ENCODE results near the gene LARP1.

LARP1 gene

DNA sequence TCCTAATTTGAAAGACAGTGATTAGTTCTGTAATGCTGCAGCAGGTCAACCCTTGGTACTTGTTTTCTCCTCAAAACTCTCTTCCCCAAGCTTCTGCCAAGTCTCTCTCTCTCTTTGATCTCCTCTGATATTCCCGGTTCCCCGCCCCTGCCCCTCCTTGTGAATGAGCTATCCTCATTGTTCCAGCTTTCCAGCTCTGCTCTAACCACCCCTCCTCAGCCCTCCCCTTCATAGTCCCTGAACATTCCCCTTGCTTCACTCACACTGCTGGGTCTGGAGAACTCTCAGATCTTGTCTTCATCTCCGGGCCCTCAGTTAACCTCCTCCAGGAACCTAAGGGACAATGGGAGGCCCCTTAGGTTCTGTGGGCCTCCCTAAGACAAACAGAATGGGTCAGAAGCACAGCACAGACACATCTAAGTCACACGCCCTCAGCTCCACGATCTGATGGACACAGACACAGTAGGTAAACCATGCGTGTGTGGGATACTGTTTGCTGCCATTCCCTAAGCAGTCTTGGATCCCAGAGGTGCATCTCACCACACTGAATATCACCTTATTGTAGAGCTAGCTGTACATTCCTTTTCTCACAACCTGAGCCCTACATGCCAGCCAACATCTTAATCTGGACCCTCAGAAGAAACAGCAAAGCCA, 17.4 kb upstream of the LARP1 start:
- Histone ChIP-seq H2AFZ (no peak overlapping the region), H3K9me3 (ENCODE audit: control insufficient read depth, low read length) (no peaks in the 10 kb centered on the region), H3K27me3 (ENCODE audit: control insufficient read depth, insufficient read depth, low read length) (no peaks in the 10 kb centered on the region), H3K27ac (no peak overlapping the region), H3K9ac (no peak overlapping the region), H3K4me3 (ENCODE audit: low read depth, low read length) (no peak overlapping the region), H3K4me1 (peaks cover 24% of the 10 kb centered on the region), H3K4me2 (ENCODE audit: low read length) (no peak overlapping the region), H3K79me2 (no peaks in the 10 kb centered on the region), H3K36me3 (ENCODE audit: control insufficient read depth, insufficient read depth, low read length) (no peaks in the 10 kb centered on the region)
- no peak for TF ChIP-seq CTCF (IDR thresholded peaks at IDR 0.05)

GRCh38 chr5:154740483-154740882, 14.7 kb upstream of the LARP1 start:
- Histone ChIP-seq H3K27ac (peak overlapping the region; percentile 84), H3K79me2 (no peaks in the 10 kb centered on the region), H3K4me2 (ENCODE audit: low read length) (peak overlapping the region; percentile 12), H3K4me1 (peaks cover 24% of the 10 kb centered on the region), H3K27me3 (ENCODE audit: control insufficient read depth, insufficient read depth, low read length) (no peaks in the 10 kb centered on the region), H3K4me3 (ENCODE audit: low read depth, low read length) (no peak overlapping the region), H3K36me3 (ENCODE audit: control insufficient read depth, insufficient read depth, low read length) (no peaks in the 10 kb centered on the region), H2AFZ (no peak overlapping the region), H3K9me3 (ENCODE audit: control insufficient read depth, low read length) (no peaks in the 10 kb centered on the region), H3K9ac (no peak overlapping the region)
- TF ChIP-seq CTCF (IDR thresholded peaks at IDR 0.05), result no peak

- H3K4me2 ChIP-seq (ENCODE audit: low read length), result peak overlapping the region; percentile 12
- peaks cover 24% of the 10 kb centered on the region for H3K4me1 ChIP-seq
- H3K9me3 ChIP-seq (ENCODE audit: control insufficient read depth, low read length), result no peaks in the 10 kb centered on the region
- H3K9ac ChIP-seq, result no peak overlapping the region
- no peak overlapping the region for H3K4me3 ChIP-seq (ENCODE audit: low read depth, low read length)
- H2AFZ ChIP-seq, result peak overlapping the region; percentile 50
- TF ChIP-seq CTCF (IDR thresholded peaks at IDR 0.05), result no peak
- H3K36me3 ChIP-seq (ENCODE audit: control insufficient read depth, insufficient read depth, low read length), result no peaks in the 10 kb centered on the region
- no peaks in the 10 kb centered on the region for H3K79me2 ChIP-seq
- H3K27me3 ChIP-seq (ENCODE audit: control insufficient read depth, insufficient read depth, low read length), result no peaks in the 10 kb centered on the region
- H3K27ac ChIP-seq, result peak overlapping the region; percentile 84
Observed at GRCh38 chr5:154740957-154741356, 14.2 kb upstream of the LARP1 start.

DNA sequence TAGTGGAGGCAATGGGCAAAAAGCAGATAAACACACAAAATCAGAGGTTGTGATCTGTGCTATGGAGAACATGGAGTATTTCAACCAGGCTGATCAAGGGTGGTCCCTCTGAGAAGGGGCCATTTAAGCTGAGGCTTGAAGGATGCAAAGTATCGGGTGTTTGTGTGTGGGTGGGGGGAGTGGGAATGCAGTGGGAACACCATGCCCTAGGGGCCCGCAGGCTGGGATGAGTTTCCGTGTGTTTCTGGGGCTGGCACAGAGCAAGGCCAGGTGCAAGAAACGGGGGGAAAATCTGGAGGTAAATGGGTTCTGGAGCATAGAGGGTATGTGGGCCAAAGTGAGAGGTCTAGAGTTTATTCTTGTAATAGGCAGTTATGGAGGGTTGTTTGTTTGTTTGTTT, 13.8 kb upstream of the LARP1 start:
- Histone ChIP-seq H3K9ac (no peak overlapping the region), H3K4me3 (ENCODE audit: low read depth, low read length) (no peak overlapping the region), H3K27me3 (ENCODE audit: control insufficient read depth, insufficient read depth, low read length) (no peaks in the 10 kb centered on the region), H3K4me2 (ENCODE audit: low read length) (no peak overlapping the region), H3K9me3 (ENCODE audit: control insufficient read depth, low read length) (no peaks in the 10 kb centered on the region), H3K36me3 (ENCODE audit: control insufficient read depth, insufficient read depth, low read length) (no peaks in the 10 kb centered on the region), H3K79me2 (no peaks in the 10 kb centered on the region), H3K27ac (peak overlapping the region; percentile 84), H3K4me1 (peaks cover 24% of the 10 kb centered on the region), H2AFZ (peak overlapping the region; percentile 50)
- no peak for TF ChIP-seq CTCF (IDR thresholded peaks at IDR 0.05)

GRCh38 chr5:154743812-154744211, 11.4 kb upstream of the LARP1 start:
- Histone ChIP-seq H3K27ac (no peak overlapping the region), H3K4me1 (peaks cover 24% of the 10 kb centered on the region)

More at GRCh38 chr5:154743812-154744211, 11.4 kb upstream of the LARP1 start:
- Histone ChIP-seq H3K9me3 (ENCODE audit: control insufficient read depth, low read length) (no peaks in the 10 kb centered on the region), H3K79me2 (peaks cover 7% of the 10 kb centered on the region), H3K4me2 (ENCODE audit: low read length) (no peak overlapping the region), H3K4me3 (ENCODE audit: low read depth, low read length) (no peak overlapping the region), H2AFZ (no peak overlapping the region), H3K27me3 (ENCODE audit: control insufficient read depth, insufficient read depth, low read length) (no peaks in the 10 kb centered on the region), H3K9ac (no peak overlapping the region), H3K36me3 (ENCODE audit: control insufficient read depth, insufficient read depth, low read length) (no peaks in the 10 kb centered on the region)
- TF ChIP-seq CTCF (IDR thresholded peaks at IDR 0.05), result no peak

Data from parathyroid adenoma (tissue), 2 donors.